ENCODE data around the gene PIAS4. TPM values are rescaled to one million over a fixed set of nuclear protein-coding genes. Genes with fewer than 3 reads are reported as not detected.

PIAS4 gene
- total RNA-seq, 1 donor from 2014 or later = 17.0 TPM

GRCh38 chr19:4081441-4082129 is 74.0 kb downstream of the PIAS4 start:
- Histone ChIP-seq H2AFZ (replicated peaks) (no peak overlapping the region), H3K9me3 (ENCODE audit: low read depth) (no peaks in the 10 kb centered on the region), H4K20me1 (ENCODE audit: low read depth) (no peaks in the 10 kb centered on the region), H3K4me2 (no peak overlapping the region), H3F3A (ENCODE audit: low read depth) (no peaks in the 10 kb centered on the region), H3K4me1 (no peaks in the 10 kb centered on the region), H3K27me3 (no peaks in the 10 kb centered on the region), H3K4me3 (no peak overlapping the region), H3K79me2 (ENCODE audit: low read depth) (no peaks in the 10 kb centered on the region), H3K36me3 (no peaks in the 10 kb centered on the region), H3K9ac (no peak overlapping the region), H3K27ac (no peak overlapping the region)
- H3K9me3 Mint-ChIP-seq = no peaks in the 10 kb centered on the region
- peaks cover 7% of the 10 kb centered on the region for H3K27me3 Mint-ChIP-seq (ENCODE audit: insufficient read depth, low read depth)
- no peak for DNase-seq (ENCODE audit: low spot score)
- H3K36me3 Mint-ChIP-seq = no peaks in the 10 kb centered on the region
- no peak overlapping the region for H3K4me3 Mint-ChIP-seq
- no peak for TF ChIP-seq EZH2 (IDR thresholded peaks at IDR 0.05)
- no peak for TF ChIP-seq CTCF (IDR thresholded peaks at IDR 0.05)
- TF ChIP-seq EZH2phosphoT487 (IDR thresholded peaks at IDR 0.05) = no peak
- H3K27ac Mint-ChIP-seq = no peak overlapping the region
- no peaks in the 10 kb centered on the region for H3K4me1 Mint-ChIP-seq

- Histone ChIP-seq H3K27ac (no peak overlapping the region), H3K4me1 (no peaks in the 10 kb centered on the region), H3K9ac (no peak overlapping the region), H4K20me1 (ENCODE audit: low read depth) (no peaks in the 10 kb centered on the region), H3K36me3 (no peaks in the 10 kb centered on the region), H3F3A (ENCODE audit: low read depth) (no peaks in the 10 kb centered on the region), H3K4me3 (no peak overlapping the region), H3K4me2 (no peak overlapping the region), H3K79me2 (ENCODE audit: low read depth) (no peaks in the 10 kb centered on the region), H3K27me3 (no peaks in the 10 kb centered on the region), H2AFZ (replicated peaks) (no peak overlapping the region), H3K9me3 (ENCODE audit: low read depth) (no peaks in the 10 kb centered on the region)
- Mint-ChIP-seq H3K4me1 (no peaks in the 10 kb centered on the region), H3K9me3 (no peaks in the 10 kb centered on the region), H3K27ac (no peak overlapping the region), H3K36me3 (no peaks in the 10 kb centered on the region), H3K4me3 (no peak overlapping the region), H3K27me3 (ENCODE audit: insufficient read depth, low read depth) (peaks cover 7% of the 10 kb centered on the region)
- DNase-seq (ENCODE audit: low spot score) = no peak
- TF ChIP-seq CTCF (IDR thresholded peaks at IDR 0.05) (no peak), EZH2phosphoT487 (IDR thresholded peaks at IDR 0.05) (no peak), EZH2 (IDR thresholded peaks at IDR 0.05) (no peak)
These were observed 74.6 kb downstream of the PIAS4 start for GRCh38 chr19:4082172-4082571.

GRCh38 chr19:4083677-4084546 is 76.4 kb downstream of the PIAS4 start:
- no peak overlapping the region for H3K4me3 ChIP-seq
- H3K79me2 ChIP-seq (ENCODE audit: low read depth) = no peaks in the 10 kb centered on the region
- no peaks in the 10 kb centered on the region for H3F3A ChIP-seq (ENCODE audit: low read depth)
- no peaks in the 10 kb centered on the region for H3K9me3 Mint-ChIP-seq
- no peak overlapping the region for H3K4me3 Mint-ChIP-seq
- H4K20me1 ChIP-seq (ENCODE audit: low read depth) = no peaks in the 10 kb centered on the region
- H2AFZ ChIP-seq (replicated peaks) = no peak overlapping the region
- H3K9me3 ChIP-seq (ENCODE audit: low read depth) = no peaks in the 10 kb centered on the region
- no peaks in the 10 kb centered on the region for H3K36me3 ChIP-seq
- DNase-seq (ENCODE audit: low spot score) = no peak
- no peaks in the 10 kb centered on the region for H3K36me3 Mint-ChIP-seq
- H3K4me1 Mint-ChIP-seq = no peaks in the 10 kb centered on the region
- H3K4me2 ChIP-seq = no peak overlapping the region
- H3K27ac Mint-ChIP-seq = no peak overlapping the region
- no peaks in the 10 kb centered on the region for H3K4me1 ChIP-seq
- H3K27me3 Mint-ChIP-seq (ENCODE audit: insufficient read depth, low read depth) = peaks cover 2% of the 10 kb centered on the region
- TF ChIP-seq EZH2 (IDR thresholded peaks at IDR 0.05) = no peak
- no peak for TF ChIP-seq CTCF (IDR thresholded peaks at IDR 0.05)
- H3K27ac ChIP-seq = no peak overlapping the region
- no peaks in the 10 kb centered on the region for H3K27me3 ChIP-seq
- H3K9ac ChIP-seq = no peak overlapping the region
